Ishikawa (cell line): ENCODE measurements around the gene LRBA.

Source experiments
- CEBPB ChIP-seq: IDR thresholded peaks from 2 replicates; pipeline ENCODE4 v1.6.1; 2012
- CREB1 ChIP-seq: IDR thresholded peaks from 2 replicates; pipeline ENCODE4 v1.6.1; 2012; ENCODE audit warnings: low read depth
- EGR1 ChIP-seq: IDR thresholded peaks from 2 replicates; pipeline ENCODE4 v1.6.1; 2012
- EP300 ChIP-seq: IDR thresholded peaks from 2 replicates; pipeline ENCODE4 v1.6.1; 2012; ENCODE audit warnings: borderline replicate concordance
- FOXM1 ChIP-seq: IDR thresholded peaks from 2 replicates; pipeline ENCODE4 v1.6.1; 2012; ENCODE audit warnings: low read depth, borderline replicate concordance
- NFIC ChIP-seq: IDR thresholded peaks from 2 replicates; pipeline ENCODE4 v1.6.1; 2012
- RAD21 ChIP-seq: IDR thresholded peaks from 2 replicates; pipeline ENCODE4 v1.6.1; 2012; ENCODE audit warnings: low read depth
- TAF1 ChIP-seq: IDR thresholded peaks from 2 replicates; pipeline ENCODE4 v1.6.1; 2012; ENCODE audit warnings: low read depth, mild to moderate bottlenecking
- TCF12 ChIP-seq: IDR thresholded peaks from 2 replicates; pipeline ENCODE4 v1.6.1; 2012; ENCODE audit warnings: low read depth
- TEAD4 ChIP-seq: IDR thresholded peaks from 2 replicates; pipeline ENCODE4 v1.6.1; 2012
- YY1 ChIP-seq: IDR thresholded peaks from 2 replicates; pipeline ENCODE4 v1.6.1; 2012; ENCODE audit warnings: low read depth
- ZBTB7A ChIP-seq: IDR thresholded peaks from 2 replicates; pipeline ENCODE4 v1.6.1; 2012; ENCODE audit warnings: low read depth
- TF ChIP-seq, protein P1 (sequence below): IDR thresholded peaks from 2 replicates; pipeline ENCODE4 v1.6.1; 2012
- TF ChIP-seq, protein P2 (sequence below): IDR thresholded peaks from 2 replicates; pipeline ENCODE4 v1.6.1; 2012; ENCODE audit warnings: low read depth, mild to moderate bottlenecking
- TF ChIP-seq, protein P3 (sequence below): IDR thresholded peaks from 2 replicates; pipeline ENCODE4 v1.6.1; 2012

The LRBA gene

DNA sequence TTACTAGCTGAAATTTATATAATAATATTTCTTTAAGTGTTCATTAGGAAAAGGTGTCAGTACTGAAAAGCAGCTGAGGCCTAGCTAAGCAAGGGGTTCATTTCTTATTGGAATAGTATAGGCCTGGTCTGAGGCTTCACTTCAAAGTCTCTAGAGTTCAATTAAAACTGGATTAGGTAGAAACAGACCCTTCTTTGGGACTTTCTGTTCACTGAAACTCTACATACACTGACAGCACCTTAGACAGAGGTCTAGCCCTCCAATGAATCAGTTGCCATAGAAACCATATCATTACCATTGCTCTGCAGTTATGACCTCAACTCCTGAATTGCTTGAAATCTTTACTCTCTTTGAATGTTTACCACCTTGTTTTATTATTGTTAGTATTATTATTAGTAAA lies 519.5 kb downstream of the LRBA start:
- TF ChIP-seq EGR1 (no peak), CREB1 (no peak), ZBTB7A (no peak), TCF12 (no peak), TEAD4 (no peak), TAF1 (no peak), EP300 (no peak), YY1 (no peak), RAD21 (no peak), NFIC (no peak)
- TF ChIP-seq, protein P1, sequence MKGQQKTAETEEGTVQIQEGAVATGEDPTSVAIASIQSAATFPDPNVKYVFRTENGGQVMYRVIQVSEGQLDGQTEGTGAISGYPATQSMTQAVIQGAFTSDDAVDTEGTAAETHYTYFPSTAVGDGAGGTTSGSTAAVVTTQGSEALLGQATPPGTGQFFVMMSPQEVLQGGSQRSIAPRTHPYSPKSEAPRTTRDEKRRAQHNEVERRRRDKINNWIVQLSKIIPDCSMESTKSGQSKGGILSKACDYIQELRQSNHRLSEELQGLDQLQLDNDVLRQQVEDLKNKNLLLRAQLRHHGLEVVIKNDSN, result no peak
- TF ChIP-seq, protein P2, sequence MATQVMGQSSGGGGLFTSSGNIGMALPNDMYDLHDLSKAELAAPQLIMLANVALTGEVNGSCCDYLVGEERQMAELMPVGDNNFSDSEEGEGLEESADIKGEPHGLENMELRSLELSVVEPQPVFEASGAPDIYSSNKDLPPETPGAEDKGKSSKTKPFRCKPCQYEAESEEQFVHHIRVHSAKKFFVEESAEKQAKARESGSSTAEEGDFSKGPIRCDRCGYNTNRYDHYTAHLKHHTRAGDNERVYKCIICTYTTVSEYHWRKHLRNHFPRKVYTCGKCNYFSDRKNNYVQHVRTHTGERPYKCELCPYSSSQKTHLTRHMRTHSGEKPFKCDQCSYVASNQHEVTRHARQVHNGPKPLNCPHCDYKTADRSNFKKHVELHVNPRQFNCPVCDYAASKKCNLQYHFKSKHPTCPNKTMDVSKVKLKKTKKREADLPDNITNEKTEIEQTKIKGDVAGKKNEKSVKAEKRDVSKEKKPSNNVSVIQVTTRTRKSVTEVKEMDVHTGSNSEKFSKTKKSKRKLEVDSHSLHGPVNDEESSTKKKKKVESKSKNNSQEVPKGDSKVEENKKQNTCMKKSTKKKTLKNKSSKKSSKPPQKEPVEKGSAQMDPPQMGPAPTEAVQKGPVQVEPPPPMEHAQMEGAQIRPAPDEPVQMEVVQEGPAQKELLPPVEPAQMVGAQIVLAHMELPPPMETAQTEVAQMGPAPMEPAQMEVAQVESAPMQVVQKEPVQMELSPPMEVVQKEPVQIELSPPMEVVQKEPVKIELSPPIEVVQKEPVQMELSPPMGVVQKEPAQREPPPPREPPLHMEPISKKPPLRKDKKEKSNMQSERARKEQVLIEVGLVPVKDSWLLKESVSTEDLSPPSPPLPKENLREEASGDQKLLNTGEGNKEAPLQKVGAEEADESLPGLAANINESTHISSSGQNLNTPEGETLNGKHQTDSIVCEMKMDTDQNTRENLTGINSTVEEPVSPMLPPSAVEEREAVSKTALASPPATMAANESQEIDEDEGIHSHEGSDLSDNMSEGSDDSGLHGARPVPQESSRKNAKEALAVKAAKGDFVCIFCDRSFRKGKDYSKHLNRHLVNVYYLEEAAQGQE, result no peak
- TF ChIP-seq, protein P3, sequence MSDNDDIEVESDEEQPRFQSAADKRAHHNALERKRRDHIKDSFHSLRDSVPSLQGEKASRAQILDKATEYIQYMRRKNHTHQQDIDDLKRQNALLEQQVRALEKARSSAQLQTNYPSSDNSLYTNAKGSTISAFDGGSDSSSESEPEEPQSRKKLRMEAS, result no peak

DNA sequence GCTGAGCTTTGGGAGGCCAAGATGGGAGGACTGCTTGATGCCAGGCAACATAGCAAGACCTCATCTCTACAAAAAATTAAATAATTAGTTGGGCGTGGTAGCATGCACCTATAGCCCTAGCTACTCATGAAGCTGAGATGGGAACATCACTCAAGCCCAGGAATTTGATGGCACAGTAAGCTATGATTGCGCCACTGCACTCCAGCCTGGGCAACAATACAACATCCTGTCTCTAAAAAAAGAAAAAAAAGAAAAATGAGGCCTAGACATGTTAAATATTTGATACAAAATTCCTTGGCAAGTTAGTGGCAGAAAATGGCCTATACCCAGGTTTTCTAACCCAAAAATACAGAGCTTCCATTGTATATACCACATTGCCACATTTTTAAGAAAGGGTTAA lies 521.2 kb downstream of the LRBA start:
- TF ChIP-seq FOXM1 (no peak), CEBPB (peak; percentile 31; the same call in 1 of the 2 replicates), NFIC (no peak), CREB1 (no peak), TAF1 (no peak)

GRCh38 chr4:150491132-150492049 lies 523.7 kb downstream of the LRBA start:
- TF ChIP-seq TCF12 (no peak), TEAD4 (no peak)
- TF ChIP-seq, protein P3, result no peak

GRCh38 chr4:150482581-150482980 lies 532.5 kb downstream of the LRBA start:
- TF ChIP-seq TEAD4, result no peak
- TF ChIP-seq ZBTB7A, result no peak
- TF ChIP-seq, protein P3, result no peak
- no peak for TF ChIP-seq EP300
- TF ChIP-seq CREB1, result no peak
- no peak for TF ChIP-seq TCF12
- TF ChIP-seq EGR1, result no peak
- TF ChIP-seq NFIC, result no peak
- TF ChIP-seq TAF1, result no peak
- TF ChIP-seq, protein P1, result no peak
- TF ChIP-seq, protein P2, result no peak

GRCh38 chr4:150479657-150480056 lies 535.4 kb downstream of the LRBA start:
- TF ChIP-seq FOXM1, result no peak
- no peak for TF ChIP-seq TAF1
- no peak for TF ChIP-seq CREB1
- TF ChIP-seq EP300, result no peak
- TF ChIP-seq, protein P3, result no peak
- no peak for TF ChIP-seq RAD21
- no peak for TF ChIP-seq NFIC
- TF ChIP-seq YY1, result no peak
- TF ChIP-seq, protein P2, result no peak
- no peak for TF ChIP-seq TCF12
- TF ChIP-seq ZBTB7A, result no peak
- no peak for TF ChIP-seq TEAD4
- TF ChIP-seq, protein P1, result no peak
- no peak for TF ChIP-seq EGR1
- TF ChIP-seq CEBPB, result no peak
